K562 (cell line): ENCODE data around the gene MINK1. TPM values are rescaled to one million over a fixed set of nuclear protein-coding genes. Genes with fewer than 3 reads are reported as not detected.

Experiments
- ATAC-seq: fragments of 200-7000 bp; cut with Tn5 transposase; 3 replicates; pipeline ENCODE4 v1.9.1; 2020; ENCODE audit warnings: moderate library complexity
- BruUV-seq: library from RNA; stranded (reverse); fragments of 400-500 nt; replicated peaks from 2 replicates; lab custom pipeline; 2021; lab: Mats Ljungman, UMichigan
- CTCF ChIA-PET: fragments of 300-600 bp; formaldehyde crosslinking; extraction: SDS; loops from one replicate; lab custom pipeline; 2021; ENCODE audit warnings: low intra/inter-chr PET ratio; lab: Yijun Ruan, JAX
- POLR2A ChIA-PET: fragments of 300-600, 350-650 bp; sonication (Branson Sonifier 250); formaldehyde crosslinking; extraction: SDS; loops from one replicate; lab custom pipeline; 2021; ENCODE audit warnings: antibody characterized with exemption, inconsistent platforms; lab: Yijun Ruan, JAX
- DNase-seq, 4 experiments: peaks; one replicate each; pipeline versions ENCODE4 v3.0.0 to v3.0.0-alpha.2; 2011 to 2018; ENCODE audit warnings: low spot score in 3 of 4, mixed read lengths in 3 of 4; ENCODE audit errors: extremely low read depth in 1 of 4
- FAIRE-seq: peaks from 2 replicates; lab custom pipeline; 2011; peaks lifted over from hg19 to GRCh38; lab: Jason Lieb, UNC
- H2AFZ ChIP-seq: 2 replicates; pipeline ENCODE4 v1.6.0; 2011; ENCODE audit warnings: low read depth, low read length, control low read depth, inconsistent platforms
- H3K27ac ChIP-seq: fragments of 200-600 bp; 3 replicates; pipeline ENCODE4 v1.8.0; 2011; ENCODE audit warnings: low read depth, mild to moderate bottlenecking, control low read depth, inconsistent platforms, low read length, moderate library complexity, mixed read lengths; ENCODE audit errors: extremely low read depth
- H3K27me3 ChIP-seq, 2 experiments: fragments of 300-600 bp in 1 of 2; 2 replicates in 1 of 2; 3 replicates in 1 of 2; pipeline versions ENCODE4 v1.6.0 to v1.8.0; 2011; ENCODE audit warnings: inconsistent platforms in 2 of 2, low read length in 2 of 2, mild to moderate bottlenecking in 1 of 2, mixed read lengths in 1 of 2, moderate library complexity in 1 of 2; ENCODE audit not compliant: control insufficient read depth in 2 of 2, insufficient read depth in 2 of 2
- H3K36me3 ChIP-seq: fragments of 300-600 bp; 3 replicates; pipeline ENCODE4 v1.8.0; 2011; ENCODE audit warnings: mild to moderate bottlenecking, low read length, inconsistent platforms; ENCODE audit not compliant: control insufficient read depth, insufficient read depth
- H3K4me1 ChIP-seq, 2 experiments: fragments of 200-600 bp in 1 of 2; replicated peaks in 1 of 2; 2 replicates in 1 of 2; 3 replicates in 1 of 2; pipeline versions ENCODE4 v1.5.1 to v1.8.0; 2011; ENCODE audit warnings: inconsistent platforms in 2 of 2, low read length in 2 of 2, mild to moderate bottlenecking in 1 of 2, mixed read lengths in 1 of 2, moderate library complexity in 1 of 2; ENCODE audit not compliant: control insufficient read depth in 2 of 2, insufficient read depth in 2 of 2
- H3K4me2 ChIP-seq: 2 replicates; pipeline ENCODE4 v1.6.1; 2011; ENCODE audit warnings: low read length, control low read depth, inconsistent platforms, mixed read lengths; ENCODE audit not compliant: insufficient read depth
- H3K4me3 ChIP-seq: fragments of 200-600 bp; sonication (generic), shearing (Covaris generic); 2 replicates; pipeline ENCODE4 v1.5.1; 2016; ENCODE audit warnings: control low read depth, inconsistent platforms
- H3K79me2 ChIP-seq: fragments of 200-600 bp; 3 replicates; pipeline ENCODE4 v1.8.0; 2011; ENCODE audit warnings: low read length, inconsistent platforms; ENCODE audit not compliant: control insufficient read depth, insufficient read depth
- H3K9ac ChIP-seq, 2 experiments: 2 replicates each; pipeline versions ENCODE4 v1.6.0 to v1.6.1; 2011; ENCODE audit warnings: low read depth in 2 of 2, low read length in 2 of 2, control low read depth in 1 of 2, inconsistent platforms in 1 of 2, mild to moderate bottlenecking in 1 of 2, mixed read lengths in 1 of 2; ENCODE audit not compliant: insufficient read depth in 1 of 2
- H3K9me1 ChIP-seq: one replicate; pipeline ENCODE4 v1.6.0; 2011; ENCODE audit warnings: inconsistent platforms, mild to moderate bottlenecking, low read length, moderate library complexity; ENCODE audit not compliant: control insufficient read depth, insufficient read depth
- H3K9me3 ChIP-seq: replicated peaks from 2 replicates; pipeline ENCODE4 v1.5.1; 2011; ENCODE audit warnings: low read depth, low read length, inconsistent platforms; ENCODE audit not compliant: control insufficient read depth, insufficient read depth
- H4K20me1 ChIP-seq: replicated peaks from 2 replicates; pipeline ENCODE4 v1.6.1; 2011; ENCODE audit warnings: low read length, inconsistent platforms, mixed read lengths; ENCODE audit not compliant: control insufficient read depth, insufficient read depth
- ZBTB40 ChIP-seq, 2 experiments: fragments of 450-650 bp in 1 of 2; sonication (generic) in 1 of 2; formaldehyde crosslinking in 1 of 2; IDR thresholded peaks; 2 replicates each; pipeline versions ENCODE4 v1.7.1 to v1.9.0; 2016 to 2022; ENCODE audit warnings: inconsistent platforms in 1 of 2, mild to moderate bottlenecking in 1 of 2, missing genetic modification reagents in 1 of 2
- ZNF121 ChIP-seq: sonication (generic); formaldehyde crosslinking; conservative IDR thresholded peaks from 2 replicates; pipeline ENCODE4 v1.8.0; 2022; ENCODE audit warnings: missing genetic modification reagents
- WGBS: fragments of 100-300 bp; shearing (Covaris generic); methylation state at CpG from one replicate; pipeline ENCODE4 v1.1.6; 2016; ENCODE audit warnings: low coverage, mixed read lengths; ENCODE audit not compliant: insufficient coverage; ENCODE audit errors: missing lambda C conversion rate; 5-methylcytosine and 5-hydroxymethylcytosine counted together
- in situ Hi-C: fragments of 300-500 bp; cut with MboI; formaldehyde crosslinking; loops from 4 replicates; pipeline ENCODE4 v1.15.0; 2018; ENCODE audit warnings: inconsistent platforms, mixed read lengths
- intact Hi-C: fragments of 100-400 bp; cut with micrococcal nuclease; formaldehyde crosslinking; loops from 2 replicates; pipeline ENCODE4 v1.14.2; 2022
- polyA plus RNA-seq, 8 experiments: library from polyadenylated mRNA; depleted of rRNA in 4 of 8; stranded (reverse) in 5 of 8; unstranded in 3 of 8; fragments of >200 nt; fragmentation: Nextera tagmentation in 2 of 8; fragmentation: Illumina TruSeq in 1 of 8; extraction: Ambion mirVana in 2 of 8; extraction: Trizol in 1 of 8; gene quantifications; 2 replicates each; pipeline versions ENCODE4 v1.2.1 to v1.2.3, GENCODE V29; 2011 to 2014; ENCODE audit warnings: inconsistent platforms in 1 of 8, missing spikeins in 1 of 8
- total RNA-seq, 7 experiments: library from RNA; depleted of rRNA in 6 of 7; stranded (reverse); fragments of >200 nt in 6 of 7; fragmentation: Illumina TruSeq in 2 of 7; extraction: Trizol in 2 of 7; gene quantifications; 2 replicates each; pipeline versions ENCODE4 v1.2.1 to v1.2.3, GENCODE V29; 2011 to 2021; ENCODE audit warnings: low replicate concordance in 1 of 7

MINK1 gene
- total and polyA plus RNA-seq, 9 of the 15 experiments (the other 6 are each of a cell fraction or from before 2014, with no cell fraction given) = 0.11 to 54.2 (median 14.9) TPM

- Histone ChIP-seq H2AFZ (no peak overlapping the region), H3K9ac (no peak overlapping the region), H3K9me1 (no peaks in the 10 kb centered on the region), H3K9me3 (no peaks in the 10 kb centered on the region), H3K79me2 (peaks cover 11% of the 10 kb centered on the region; the same call in 2 of the 3 replicates), H3K27me3 (no peaks in the 10 kb centered on the region), H3K4me3 (no peak overlapping the region), H3K36me3 (peaks cover 19% of the 10 kb centered on the region; the same call in 2 of the 3 replicates), H4K20me1 (no peaks in the 10 kb centered on the region), H3K27ac (no peak overlapping the region), H3K4me2 (no peak overlapping the region), H3K4me1 (no peaks in the 10 kb centered on the region; a peak in 1 of 5 replicates)
- TF ChIP-seq ZNF121 (CRISPR knock-in tag) = peak; percentile 61
- TF ChIP-seq ZBTB40 (IDR thresholded peaks at IDR 0.05) = no peak
- no peak for TF ChIP-seq ZBTB40 (CRISPR knock-in tag; IDR thresholded peaks at IDR 0.05)
- no peak for DNase-seq
- in situ Hi-C loops (no loop called here), intact Hi-C loops (no loop called here)
- no TSS peak for BruUV-seq
- POLR2A ChIA-PET = no interaction called here
- CTCF ChIA-PET = no interaction called here
- ATAC-seq = no peak
- FAIRE-seq = no peak
- WGBS = 89% methylated on average over 4 of the region's 4 CpGs
These were observed 29.6 kb downstream of the MINK1 start for GRCh38 chr17:4862720-4863119.
